ENCODE results near the gene TRMT44.

Gene TRMT44

DNA sequence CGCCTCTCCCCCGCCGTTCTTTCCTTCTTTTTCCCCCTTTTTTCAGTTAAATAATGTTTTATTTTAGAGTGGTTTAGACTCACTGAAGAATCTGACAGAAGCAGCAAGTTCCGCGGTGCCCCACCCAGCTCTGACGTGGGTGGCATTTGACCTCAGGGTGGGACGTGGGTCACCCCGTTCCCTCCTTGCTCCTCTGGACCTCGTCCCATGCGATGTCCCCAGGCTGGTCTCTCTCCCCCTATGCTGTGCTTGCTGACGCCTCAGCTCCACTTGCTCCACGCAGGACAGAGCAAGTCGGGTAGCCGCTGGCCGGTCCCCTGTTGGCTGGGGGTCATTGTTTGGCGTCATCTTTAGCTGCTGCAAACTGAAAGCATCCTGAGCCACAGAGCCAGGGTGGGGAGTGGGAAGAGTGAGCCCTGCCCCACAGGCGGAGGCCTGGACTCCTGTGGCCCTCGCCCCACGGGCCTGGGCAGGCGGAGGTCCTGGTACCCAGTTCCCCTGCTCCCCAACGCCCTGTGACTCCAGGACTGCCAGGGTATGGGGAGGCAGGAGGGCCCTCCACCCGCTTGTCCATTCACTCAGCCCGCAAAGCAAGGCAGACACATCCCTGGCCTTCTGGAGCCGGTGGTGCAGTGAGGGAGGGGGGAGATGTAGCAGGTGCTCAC, 30.8 kb downstream of the TRMT44 start:
- no peak overlapping the region for H3K27ac ChIP-seq
- no peaks in the 10 kb centered on the region for H3K27me3 ChIP-seq (ENCODE audit: insufficient read depth, low read depth, severe bottlenecking)
- no peaks in the 10 kb centered on the region for H3K9me3 ChIP-seq (ENCODE audit: severe bottlenecking)
- no peak overlapping the region for H3K4me3 ChIP-seq (ENCODE audit: low read depth, low read length)
- peaks cover 46% of the 10 kb centered on the region for H3K36me3 ChIP-seq
- TF ChIP-seq, protein P1, sequence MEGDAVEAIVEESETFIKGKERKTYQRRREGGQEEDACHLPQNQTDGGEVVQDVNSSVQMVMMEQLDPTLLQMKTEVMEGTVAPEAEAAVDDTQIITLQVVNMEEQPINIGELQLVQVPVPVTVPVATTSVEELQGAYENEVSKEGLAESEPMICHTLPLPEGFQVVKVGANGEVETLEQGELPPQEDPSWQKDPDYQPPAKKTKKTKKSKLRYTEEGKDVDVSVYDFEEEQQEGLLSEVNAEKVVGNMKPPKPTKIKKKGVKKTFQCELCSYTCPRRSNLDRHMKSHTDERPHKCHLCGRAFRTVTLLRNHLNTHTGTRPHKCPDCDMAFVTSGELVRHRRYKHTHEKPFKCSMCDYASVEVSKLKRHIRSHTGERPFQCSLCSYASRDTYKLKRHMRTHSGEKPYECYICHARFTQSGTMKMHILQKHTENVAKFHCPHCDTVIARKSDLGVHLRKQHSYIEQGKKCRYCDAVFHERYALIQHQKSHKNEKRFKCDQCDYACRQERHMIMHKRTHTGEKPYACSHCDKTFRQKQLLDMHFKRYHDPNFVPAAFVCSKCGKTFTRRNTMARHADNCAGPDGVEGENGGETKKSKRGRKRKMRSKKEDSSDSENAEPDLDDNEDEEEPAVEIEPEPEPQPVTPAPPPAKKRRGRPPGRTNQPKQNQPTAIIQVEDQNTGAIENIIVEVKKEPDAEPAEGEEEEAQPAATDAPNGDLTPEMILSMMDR (IDR thresholded peaks at IDR 0.05; ENCODE audit: low read depth, low read length) = no peak
- no peak for DNase-seq

DNA sequence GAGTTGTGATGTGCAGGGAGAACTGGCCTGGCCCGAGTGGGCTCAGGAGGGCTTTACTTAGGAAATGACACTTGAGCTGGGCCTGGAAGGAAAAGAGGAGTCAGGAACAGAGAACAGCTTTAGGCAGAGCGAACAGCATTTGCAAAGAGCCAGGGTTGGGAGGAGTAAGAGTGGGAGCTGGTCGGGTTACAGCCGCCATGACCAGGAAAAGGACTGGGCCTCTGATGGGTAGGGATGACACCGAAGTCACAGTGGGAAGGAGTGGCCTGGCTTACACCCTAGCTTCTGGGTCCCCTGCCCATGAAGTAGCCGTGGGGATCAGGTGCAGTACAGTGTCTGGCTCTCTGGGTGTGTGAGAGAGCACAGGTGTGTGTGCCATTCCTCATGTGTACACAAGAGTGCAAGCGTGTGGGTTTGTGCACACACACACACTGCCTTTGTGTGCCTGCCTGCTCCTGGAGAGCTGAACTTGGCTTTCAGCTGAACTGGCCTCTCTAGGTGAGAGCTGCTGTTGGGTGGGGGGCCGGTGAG, 31.6 kb downstream of the TRMT44 start:
- Histone ChIP-seq H3K9me3 (ENCODE audit: severe bottlenecking) (no peaks in the 10 kb centered on the region), H3K36me3 (peaks cover 51% of the 10 kb centered on the region), H3K27me3 (ENCODE audit: insufficient read depth, low read depth, severe bottlenecking) (no peaks in the 10 kb centered on the region), H3K4me3 (ENCODE audit: low read depth, low read length) (no peak overlapping the region), H3K27ac (no peak overlapping the region)
- no peak for DNase-seq
- TF ChIP-seq, protein P1 (IDR thresholded peaks at IDR 0.05; ENCODE audit: low read depth, low read length) = no peak

DNA sequence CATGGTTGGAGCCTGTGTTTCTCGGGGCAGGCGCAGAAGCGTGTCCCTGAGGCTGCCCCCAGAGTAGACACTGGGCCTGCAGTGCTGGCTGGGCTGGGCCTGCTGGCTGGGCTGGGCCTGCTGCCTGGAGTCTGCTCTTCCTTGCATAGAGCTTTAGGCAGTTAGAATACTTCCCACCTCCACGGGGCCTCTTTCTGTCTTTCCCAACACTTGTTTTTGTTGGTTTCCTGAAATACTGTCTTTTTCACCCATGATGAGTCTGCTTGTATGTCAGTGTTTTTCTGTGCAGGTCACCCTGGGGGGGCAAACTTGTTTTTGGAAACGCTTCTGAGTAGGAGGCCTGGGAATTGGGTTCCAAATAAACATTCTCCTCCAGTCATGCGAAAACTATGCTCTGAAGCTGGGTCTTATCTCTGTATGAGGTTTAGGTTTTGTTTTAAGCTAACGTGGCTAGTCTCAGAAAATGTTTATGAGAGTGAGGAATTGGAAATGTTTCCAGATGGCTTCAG, 32.2 kb downstream of the TRMT44 start:
- no peak overlapping the region for H3K27ac ChIP-seq
- no peaks in the 10 kb centered on the region for H3K27me3 ChIP-seq (ENCODE audit: insufficient read depth, low read depth, severe bottlenecking)
- TF ChIP-seq, protein P1 (IDR thresholded peaks at IDR 0.05; ENCODE audit: low read depth, low read length) = no peak
- H3K36me3 ChIP-seq = peaks cover 46% of the 10 kb centered on the region
- no peak overlapping the region for H3K4me3 ChIP-seq (ENCODE audit: low read depth, low read length)
- no peak for DNase-seq
- H3K9me3 ChIP-seq (ENCODE audit: severe bottlenecking) = no peaks in the 10 kb centered on the region

DNA sequence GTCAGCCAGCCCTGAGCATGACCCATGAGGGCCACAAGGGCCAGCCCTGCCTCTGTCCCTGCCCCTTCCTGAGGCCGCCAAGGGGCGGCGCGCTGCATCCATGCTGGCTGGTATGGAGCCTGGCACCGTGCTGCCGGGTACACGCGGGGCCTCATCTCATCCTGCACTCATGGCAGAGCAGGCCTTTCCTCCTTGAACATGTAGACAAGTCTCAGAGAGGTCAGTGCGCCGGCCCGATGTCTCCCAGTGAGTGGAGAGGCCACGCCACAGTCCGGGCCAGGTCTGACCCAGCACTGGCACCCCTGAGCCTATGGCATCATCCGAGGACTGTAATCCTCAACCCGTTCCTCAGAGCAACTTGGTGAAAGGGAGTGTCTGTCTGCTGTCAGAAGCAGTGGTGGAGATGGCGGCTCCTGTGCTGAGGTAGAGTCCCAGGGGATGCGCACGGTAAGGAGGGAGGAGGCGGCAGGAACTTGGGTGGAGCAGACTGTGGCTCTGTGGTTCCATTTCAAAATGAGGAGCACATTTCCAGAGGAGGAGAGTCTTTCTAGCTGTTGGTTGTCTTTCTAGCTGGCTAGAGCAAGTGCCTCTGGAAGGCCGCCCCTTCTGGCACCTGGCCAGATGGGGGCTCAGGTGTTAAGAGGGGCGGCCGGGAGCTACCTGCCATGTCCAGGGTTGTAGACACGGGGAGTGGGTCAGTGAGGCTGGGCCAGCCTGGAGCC, 32.8 kb downstream of the TRMT44 start:
- Histone ChIP-seq H3K36me3 (peaks cover 40% of the 10 kb centered on the region), H3K4me3 (ENCODE audit: low read depth, low read length) (no peak overlapping the region), H3K27ac (no peak overlapping the region), H3K9me3 (ENCODE audit: severe bottlenecking) (no peaks in the 10 kb centered on the region), H3K27me3 (ENCODE audit: insufficient read depth, low read depth, severe bottlenecking) (no peaks in the 10 kb centered on the region)
- TF ChIP-seq, protein P1 (IDR thresholded peaks at IDR 0.05; ENCODE audit: low read depth, low read length) = no peak
- DNase-seq = no peak

DNA sequence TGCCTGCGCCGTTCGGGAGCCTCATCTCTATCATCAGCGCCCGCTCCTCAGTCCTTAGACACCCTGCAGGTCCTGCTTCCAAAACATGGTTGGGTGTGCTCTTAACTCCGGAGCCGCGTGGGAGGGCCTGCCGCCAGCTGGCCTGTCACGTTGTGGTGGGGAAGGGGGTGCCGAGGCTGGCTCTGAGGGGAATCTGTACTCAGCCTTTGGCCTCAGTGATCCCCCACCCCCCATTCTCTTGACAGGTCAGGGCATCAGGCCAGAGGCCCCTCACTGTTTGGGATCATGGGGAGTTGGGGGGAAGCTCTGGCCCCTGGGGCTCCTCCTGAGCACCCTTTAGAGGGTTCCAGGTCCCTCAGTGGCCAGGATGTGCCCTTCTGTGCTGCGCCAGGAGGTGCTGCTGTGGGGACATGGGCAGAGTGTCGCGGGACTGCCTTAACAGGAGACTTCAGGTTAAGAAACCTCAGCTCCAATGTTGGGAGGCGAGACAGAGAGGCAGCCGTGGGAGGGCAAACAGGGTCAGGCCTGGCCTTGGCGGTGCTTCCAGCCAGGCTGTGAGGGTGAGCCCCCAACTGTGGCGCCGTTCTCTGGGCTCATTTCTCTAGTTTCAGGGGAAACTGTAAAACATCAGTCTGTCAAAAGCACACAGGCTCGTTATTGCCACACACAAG, 33.5 kb downstream of the TRMT44 start:
- H3K27me3 ChIP-seq (ENCODE audit: insufficient read depth, low read depth, severe bottlenecking) = no peaks in the 10 kb centered on the region
- peaks cover 33% of the 10 kb centered on the region for H3K36me3 ChIP-seq
- TF ChIP-seq, protein P1 (IDR thresholded peaks at IDR 0.05; ENCODE audit: low read depth, low read length) = 0 out of 2 replicates have a peak, but pooled peaks have one; percentile 8
- no peaks in the 10 kb centered on the region for H3K9me3 ChIP-seq (ENCODE audit: severe bottlenecking)
- no peak overlapping the region for H3K27ac ChIP-seq
- no peak overlapping the region for H3K4me3 ChIP-seq (ENCODE audit: low read depth, low read length)
- no peak for DNase-seq

Measured in WERI-Rb-1 (cell line).